Hepatocyte (in vitro differentiated cells): ENCODE measurements around the gene MPST.

Experiments used
- EZH2 ChIP-seq: fragments of 200-600 bp; sonication (generic); IDR thresholded peaks from 2 replicates; pipeline ENCODE4 v1.6.1; 2016; ENCODE audit warnings: antibody characterized with exemption, mild to moderate bottlenecking, borderline replicate concordance
- EZH2phosphoT487 ChIP-seq: fragments of 200-600 bp; sonication (generic); IDR thresholded peaks from one replicate; pipeline ENCODE4 v1.6.1; 2018; ENCODE audit warnings: antibody characterized with exemption, mild to moderate bottlenecking, low read depth, moderate library complexity; ENCODE audit not compliant: unreplicated experiment, severe bottlenecking
- TF ChIP-seq, protein P1 (sequence below): fragments of 200-600 bp; sonication (generic); IDR thresholded peaks from 2 replicates; pipeline ENCODE4 v1.5.1; 2016; ENCODE audit warnings: antibody characterized with exemption, mild to moderate bottlenecking; ENCODE audit not compliant: poor library complexity

DNA sequence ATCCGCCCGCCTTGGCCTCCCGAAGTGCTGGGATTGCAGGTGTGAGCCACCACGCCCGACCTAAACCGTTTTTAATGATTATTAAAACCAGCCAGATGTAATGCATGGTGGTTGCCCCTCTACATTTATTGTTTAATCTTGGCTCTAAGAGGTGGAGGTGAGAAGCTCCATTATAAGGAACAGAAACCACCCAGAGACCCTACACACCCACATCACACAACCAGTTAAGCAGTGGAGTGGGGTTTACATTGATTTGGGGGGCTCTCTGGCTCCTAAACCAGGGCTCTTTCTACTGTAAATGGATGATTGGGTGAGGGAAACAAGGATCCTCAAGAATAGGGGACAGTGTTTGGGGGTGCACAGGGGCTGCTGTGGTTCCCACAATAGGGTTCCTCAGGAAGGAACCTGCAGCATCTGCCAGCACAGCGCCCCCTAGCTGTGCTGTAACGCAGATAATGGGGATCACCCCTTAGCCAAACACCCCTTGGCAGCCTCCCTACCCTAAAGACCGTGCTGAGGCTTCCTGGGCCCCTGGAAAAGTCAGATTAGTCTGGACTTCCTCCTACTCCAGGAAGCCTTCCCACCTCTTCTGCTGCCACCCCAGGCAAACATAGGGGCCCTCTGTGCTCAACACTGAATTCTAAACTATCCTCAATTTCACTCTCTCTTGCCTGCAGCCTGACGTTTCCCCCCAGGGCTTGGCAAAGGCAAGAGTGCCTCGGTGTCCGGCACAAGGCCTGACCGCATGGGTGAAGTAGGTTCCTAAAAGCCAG is 2.4 kb downstream of the MPST start:
- TF ChIP-seq, protein P1, sequence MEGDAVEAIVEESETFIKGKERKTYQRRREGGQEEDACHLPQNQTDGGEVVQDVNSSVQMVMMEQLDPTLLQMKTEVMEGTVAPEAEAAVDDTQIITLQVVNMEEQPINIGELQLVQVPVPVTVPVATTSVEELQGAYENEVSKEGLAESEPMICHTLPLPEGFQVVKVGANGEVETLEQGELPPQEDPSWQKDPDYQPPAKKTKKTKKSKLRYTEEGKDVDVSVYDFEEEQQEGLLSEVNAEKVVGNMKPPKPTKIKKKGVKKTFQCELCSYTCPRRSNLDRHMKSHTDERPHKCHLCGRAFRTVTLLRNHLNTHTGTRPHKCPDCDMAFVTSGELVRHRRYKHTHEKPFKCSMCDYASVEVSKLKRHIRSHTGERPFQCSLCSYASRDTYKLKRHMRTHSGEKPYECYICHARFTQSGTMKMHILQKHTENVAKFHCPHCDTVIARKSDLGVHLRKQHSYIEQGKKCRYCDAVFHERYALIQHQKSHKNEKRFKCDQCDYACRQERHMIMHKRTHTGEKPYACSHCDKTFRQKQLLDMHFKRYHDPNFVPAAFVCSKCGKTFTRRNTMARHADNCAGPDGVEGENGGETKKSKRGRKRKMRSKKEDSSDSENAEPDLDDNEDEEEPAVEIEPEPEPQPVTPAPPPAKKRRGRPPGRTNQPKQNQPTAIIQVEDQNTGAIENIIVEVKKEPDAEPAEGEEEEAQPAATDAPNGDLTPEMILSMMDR = peak; percentile 62
- TF ChIP-seq EZH2 (no peak), EZH2phosphoT487 (no peak)
